ENCODE measurements around the gene MALRD1.

GRCh38 chr10:19107406-19107805 is 58.8 kb downstream of the MALRD1 start:
- TF ChIP-seq CTCF (IDR thresholded peaks at IDR 0.05) (no peak), EZH2phosphoT487 (IDR thresholded peaks at IDR 0.05) (no peak)

Data from neural progenitor cell (in vitro differentiated cells).